Measurements from ENCODE around the gene TEKT2. TPM values are rescaled to one million over a fixed set of nuclear protein-coding genes. Genes with fewer than 3 reads are reported as not detected.

Gene TEKT2
- total RNA-seq, 2 donors from 2014 or later = 5.6 to 9.5 TPM

GRCh38 chr1:36080236-36080635 lies 3.7 kb upstream of the TEKT2 start:
- H3K4me1 ChIP-seq (ENCODE audit: control insufficient read depth, insufficient read depth, low read length) = no peaks in the 10 kb centered on the region
- Mint-ChIP-seq H3K27ac (no peak overlapping the region), H3K36me3 (ENCODE audit: low read depth) (no peaks in the 10 kb centered on the region), H3K27me3 (ENCODE audit: insufficient read depth) (peaks cover 13% of the 10 kb centered on the region), H3K4me3 (no peak overlapping the region), H3K9me3 (no peaks in the 10 kb centered on the region), H3K4me1 (no peaks in the 10 kb centered on the region)
- no peak overlapping the region for H3K4me3 ChIP-seq (ENCODE audit: low read length)
- H3K36me3 ChIP-seq (ENCODE audit: control insufficient read depth, insufficient read depth, low read length) = no peaks in the 10 kb centered on the region
- no peak overlapping the region for H3K27ac ChIP-seq (ENCODE audit: low read depth, low read length)
- H3K9me3 ChIP-seq (ENCODE audit: control insufficient read depth, low read length) = no peaks in the 10 kb centered on the region
- no peak for DNase-seq
- no peaks in the 10 kb centered on the region for H3K27me3 ChIP-seq (ENCODE audit: control insufficient read depth, insufficient read depth, low read length, poor library complexity, severe bottlenecking)
- TF ChIP-seq, protein P1, sequence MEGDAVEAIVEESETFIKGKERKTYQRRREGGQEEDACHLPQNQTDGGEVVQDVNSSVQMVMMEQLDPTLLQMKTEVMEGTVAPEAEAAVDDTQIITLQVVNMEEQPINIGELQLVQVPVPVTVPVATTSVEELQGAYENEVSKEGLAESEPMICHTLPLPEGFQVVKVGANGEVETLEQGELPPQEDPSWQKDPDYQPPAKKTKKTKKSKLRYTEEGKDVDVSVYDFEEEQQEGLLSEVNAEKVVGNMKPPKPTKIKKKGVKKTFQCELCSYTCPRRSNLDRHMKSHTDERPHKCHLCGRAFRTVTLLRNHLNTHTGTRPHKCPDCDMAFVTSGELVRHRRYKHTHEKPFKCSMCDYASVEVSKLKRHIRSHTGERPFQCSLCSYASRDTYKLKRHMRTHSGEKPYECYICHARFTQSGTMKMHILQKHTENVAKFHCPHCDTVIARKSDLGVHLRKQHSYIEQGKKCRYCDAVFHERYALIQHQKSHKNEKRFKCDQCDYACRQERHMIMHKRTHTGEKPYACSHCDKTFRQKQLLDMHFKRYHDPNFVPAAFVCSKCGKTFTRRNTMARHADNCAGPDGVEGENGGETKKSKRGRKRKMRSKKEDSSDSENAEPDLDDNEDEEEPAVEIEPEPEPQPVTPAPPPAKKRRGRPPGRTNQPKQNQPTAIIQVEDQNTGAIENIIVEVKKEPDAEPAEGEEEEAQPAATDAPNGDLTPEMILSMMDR (conservative IDR thresholded peaks at IDR 0.05) = no peak
- WGBS, 2 experiments (ENCODE audit: insufficient coverage in 1 of 2, insufficient read length in 1 of 2) = 87% methylated on average over 3 of the region's 3 CpGs; no CpG with 5 or more reads in 1 of the 2 experiments
- H3K9ac ChIP-seq (ENCODE audit: extremely low read depth, low read length, poor library complexity, severe bottlenecking) = no peak overlapping the region

DNA sequence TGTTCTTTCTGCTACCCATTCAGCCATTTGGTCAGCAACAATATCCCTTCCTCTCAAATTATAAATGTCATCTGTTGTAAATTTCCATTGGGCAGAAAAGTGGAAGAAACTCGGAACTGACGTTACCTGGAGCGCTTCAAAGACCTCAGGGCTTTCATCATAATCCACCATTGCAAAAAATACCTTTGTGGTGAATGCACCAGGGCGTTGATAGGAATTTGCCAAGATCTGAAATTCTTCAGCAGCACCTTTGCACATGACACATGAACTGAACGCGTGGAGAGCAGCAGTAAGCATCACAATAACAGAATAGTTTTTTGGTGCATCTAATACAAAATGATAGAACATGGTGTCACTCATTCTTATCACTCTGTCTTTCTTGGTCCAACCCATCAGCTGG lies 3.1 kb upstream of the TEKT2 start:
- H3K4me3 ChIP-seq (ENCODE audit: low read length) = no peak overlapping the region
- H3K4me3 Mint-ChIP-seq = no peak overlapping the region
- peaks cover 13% of the 10 kb centered on the region for H3K27me3 Mint-ChIP-seq (ENCODE audit: insufficient read depth)
- no peaks in the 10 kb centered on the region for H3K9me3 Mint-ChIP-seq
- H3K4me1 ChIP-seq (ENCODE audit: control insufficient read depth, insufficient read depth, low read length) = no peaks in the 10 kb centered on the region
- H3K27ac ChIP-seq (ENCODE audit: low read depth, low read length) = no peak overlapping the region
- no peak overlapping the region for H3K9ac ChIP-seq (ENCODE audit: extremely low read depth, low read length, poor library complexity, severe bottlenecking)
- H3K4me1 Mint-ChIP-seq = no peaks in the 10 kb centered on the region
- no peaks in the 10 kb centered on the region for H3K36me3 ChIP-seq (ENCODE audit: control insufficient read depth, insufficient read depth, low read length)
- WGBS, 2 experiments (ENCODE audit: insufficient coverage in 1 of 2, insufficient read length in 1 of 2) = 94 to 96% methylated on average over 5 to 6 of the region's 6 CpGs
- no peaks in the 10 kb centered on the region for H3K9me3 ChIP-seq (ENCODE audit: control insufficient read depth, low read length)
- no peak for DNase-seq
- no peak overlapping the region for H3K27ac Mint-ChIP-seq
- H3K36me3 Mint-ChIP-seq (ENCODE audit: low read depth) = no peaks in the 10 kb centered on the region
- no peaks in the 10 kb centered on the region for H3K27me3 ChIP-seq (ENCODE audit: control insufficient read depth, insufficient read depth, low read length, poor library complexity, severe bottlenecking)
- TF ChIP-seq, protein P1 (conservative IDR thresholded peaks at IDR 0.05) = no peak

- 81 to 92% methylated on average over 2 to 3 of the region's 3 CpGs for WGBS, 2 experiments (ENCODE audit: insufficient coverage in 1 of 2, insufficient read length in 1 of 2)
- Histone ChIP-seq H3K4me1 (ENCODE audit: control insufficient read depth, insufficient read depth, low read length) (no peaks in the 10 kb centered on the region), H3K27ac (ENCODE audit: low read depth, low read length) (no peak overlapping the region), H3K9me3 (ENCODE audit: control insufficient read depth, low read length) (no peaks in the 10 kb centered on the region), H3K36me3 (ENCODE audit: control insufficient read depth, insufficient read depth, low read length) (no peaks in the 10 kb centered on the region), H3K27me3 (ENCODE audit: control insufficient read depth, insufficient read depth, low read length, poor library complexity, severe bottlenecking) (no peaks in the 10 kb centered on the region), H3K4me3 (ENCODE audit: low read length) (no peak overlapping the region), H3K9ac (ENCODE audit: extremely low read depth, low read length, poor library complexity, severe bottlenecking) (no peak overlapping the region)
- TF ChIP-seq, protein P1 (conservative IDR thresholded peaks at IDR 0.05) = no peak
- no peak for DNase-seq
- peaks cover 16% of the 10 kb centered on the region for H3K27me3 Mint-ChIP-seq (ENCODE audit: insufficient read depth)
- H3K36me3 Mint-ChIP-seq (ENCODE audit: low read depth) = no peaks in the 10 kb centered on the region
- H3K27ac Mint-ChIP-seq = no peak overlapping the region
- H3K4me3 Mint-ChIP-seq = no peak overlapping the region
- no peaks in the 10 kb centered on the region for H3K4me1 Mint-ChIP-seq
- H3K9me3 Mint-ChIP-seq = no peaks in the 10 kb centered on the region
Observed at GRCh38 chr1:36081926-36082485, 1.9 kb upstream of the TEKT2 start.

Data from endodermal cell (in vitro differentiated cells).